ENCODE measurements around the gene CCDC60. TPM values are rescaled to one million over a fixed set of nuclear protein-coding genes. Genes with fewer than 3 reads are reported as not detected.

CCDC60 gene
- total and polyA plus RNA-seq, 12 donors: not detected

GRCh38 chr12:119444462-119445044, 110.0 kb downstream of the CCDC60 start:
- peak; percentile 7 to 13 for DNase-seq

GRCh38 chr12:119446459-119446858, 111.9 kb downstream of the CCDC60 start:
- Histone ChIP-seq H3K4me3 (no peak overlapping the region), H3K27ac (no peak overlapping the region), H3K9me3 (no peaks in the 10 kb centered on the region), H3K27me3 (peaks cover 0 to 15% (median 0%) of the 10 kb centered on the region in 7 donors), H3K4me1 (no peaks in the 10 kb centered on the region), H3K36me3 (no peaks in the 10 kb centered on the region)
- intact Hi-C loops (cut with DNase I): loop anchor here in 3 of 10 donors (5.0 to 10.0 kb wide), 3 partner anchors 96 to 101 kb away; no protein-coding TSS in a partner anchor
- WGBS, 2 donors: 41 to 50% methylated on average over 3 of the region's 3 CpGs
- DNase-seq (no peak), ATAC-seq (no peak)
- TF ChIP-seq CTCF (IDR thresholded peaks at IDR 0.05): no peak

More at GRCh38 chr12:119444462-119445044, 110.0 kb downstream of the CCDC60 start:
- peak; percentile 58 to 96 (median 79) for TF ChIP-seq CTCF (IDR thresholded peaks at IDR 0.05)
- Histone ChIP-seq H3K4me3 (no peak overlapping the region), H3K4me1 (no peaks in the 10 kb centered on the region), H3K9me3 (no peaks in the 10 kb centered on the region), H3K27me3 (peaks cover 0 to 15% (median 0%) of the 10 kb centered on the region in 7 donors), H3K27ac (no peak overlapping the region), H3K36me3 (no peaks in the 10 kb centered on the region)
- intact Hi-C loops (cut with DNase I): loop anchor here (2.0 to 10.0 kb wide), 5 partner anchors 98 to 203 kb away; no protein-coding TSS in a partner anchor
- peak in 1 of 8 donors; percentile 55 for ATAC-seq
- WGBS, 2 donors: 22 to 24% methylated on average over 10 of the region's 10 CpGs

- H3K27me3 ChIP-seq: peaks cover 0 to 15% (median 0%) of the 10 kb centered on the region in 7 donors
- TF ChIP-seq CTCF (IDR thresholded peaks at IDR 0.05): no peak
- intact Hi-C loops (cut with DNase I): loop anchor here in 3 of 10 donors (5.0 to 10.0 kb wide), 3 partner anchors 95 to 100 kb away; no protein-coding TSS in a partner anchor
- H3K36me3 ChIP-seq: no peaks in the 10 kb centered on the region
- WGBS, 2 donors: 45 to 59% methylated on average over 7 of the region's 7 CpGs
- DNase-seq: no peak
- no peak overlapping the region for H3K27ac ChIP-seq
- no peaks in the 10 kb centered on the region for H3K9me3 ChIP-seq
- H3K4me3 ChIP-seq: no peak overlapping the region
- no peaks in the 10 kb centered on the region for H3K4me1 ChIP-seq
- no peak for ATAC-seq
Observed at GRCh38 chr12:119447126-119447525, 112.6 kb downstream of the CCDC60 start.

GRCh38 chr12:119447618-119448017, 113.1 kb downstream of the CCDC60 start:
- no peak for DNase-seq
- no peak for ATAC-seq
- no peak for TF ChIP-seq CTCF (IDR thresholded peaks at IDR 0.05)
- H3K36me3 ChIP-seq: no peaks in the 10 kb centered on the region
- no peaks in the 10 kb centered on the region for H3K4me1 ChIP-seq
- no peaks in the 10 kb centered on the region for H3K9me3 ChIP-seq
- WGBS, 2 donors: 71 to 72% methylated on average over 8 of the region's 8 CpGs
- H3K27ac ChIP-seq: no peak overlapping the region
- no peak overlapping the region for H3K4me3 ChIP-seq
- intact Hi-C loops (cut with DNase I): loop anchor here in 3 of 10 donors (5.0 to 10.0 kb wide), 3 partner anchors 95 to 100 kb away; no protein-coding TSS in a partner anchor
- H3K27me3 ChIP-seq: peaks cover 0 to 15% (median 0%) of the 10 kb centered on the region in 7 donors
